Vagina (tissue), 2 donors: ENCODE measurements around the gene LCE6A. TPM values are rescaled to one million over a fixed set of nuclear protein-coding genes. Genes with fewer than 3 reads are reported as not detected.

Experiments used
- DNase-seq, 2 donors: peaks; one replicate each; pipeline ENCODE4 v3.0.0-alpha.2; 2017; ENCODE audit errors: extremely low spot score in 2 of 2
- H3K27ac ChIP-seq: fragments of 200-600 bp; sonication (generic); one replicate; pipeline ENCODE4 v1.5.1; 2019
- H3K27me3 ChIP-seq: fragments of 200-600 bp; sonication (generic); one replicate; pipeline ENCODE4 v1.5.1; 2019
- H3K36me3 ChIP-seq, 2 donors: fragments of 200-600 bp; sonication (generic); one replicate each; pipeline ENCODE4 v1.5.1; 2017 to 2019
- H3K4me1 ChIP-seq: fragments of 200-600 bp; sonication (generic); one replicate; pipeline ENCODE4 v1.5.1; 2019
- H3K4me3 ChIP-seq, 2 donors: fragments of 200-600 bp; sonication (generic); 1 replicate in 1 of 2; 2 replicates in 1 of 2; pipeline ENCODE4 v1.5.1; 2016 to 2019
- H3K9me3 ChIP-seq: fragments of 200-600 bp; sonication (generic); one replicate; pipeline ENCODE4 v1.5.1; 2019
- POLR2A ChIP-seq, 2 donors: fragments of 450-650 bp; IDR thresholded peaks; one replicate each; pipeline ENCODE4 v1.6.1; 2017; ENCODE audit warnings: antibody characterized with exemption in 2 of 2, mild to moderate bottlenecking in 2 of 2, moderate library complexity in 2 of 2
- POLR2AphosphoS5 ChIP-seq, 2 donors: sonication (generic); formaldehyde crosslinking; IDR thresholded peaks; one replicate each; pipeline ENCODE4 v1.9.0; 2017; ENCODE audit warnings: antibody characterized with exemption in 2 of 2, mild to moderate bottlenecking in 2 of 2, low read depth in 1 of 2; ENCODE audit not compliant: insufficient read depth in 1 of 2
- intact Hi-C: fragments of 100-400 bp; cut with DNase I; formaldehyde crosslinking; loops from one replicate; pipeline ENCODE4 v1.15.1; 2023
- total RNA-seq: library from RNA; depleted of rRNA; stranded (reverse); fragments of >200 nt; gene quantifications from one replicate; pipeline ENCODE4 v1.2.3, GENCODE V29; 2016
- TF ChIP-seq, protein P1 (sequence below), 3 experiments: fragments of 450-650 bp in 2 of 3; fragments of 200-600 bp in 1 of 3; sonication (generic) in 1 of 3; IDR thresholded peaks; one replicate each; pipeline ENCODE4 v1.5.1; 2017 to 2019; ENCODE audit warnings: antibody characterized with exemption in 3 of 3, mild to moderate bottlenecking in 2 of 3, moderate library complexity in 2 of 3

Gene LCE6A
- total RNA-seq, 1 donor from 2014 or later: not detected

DNA sequence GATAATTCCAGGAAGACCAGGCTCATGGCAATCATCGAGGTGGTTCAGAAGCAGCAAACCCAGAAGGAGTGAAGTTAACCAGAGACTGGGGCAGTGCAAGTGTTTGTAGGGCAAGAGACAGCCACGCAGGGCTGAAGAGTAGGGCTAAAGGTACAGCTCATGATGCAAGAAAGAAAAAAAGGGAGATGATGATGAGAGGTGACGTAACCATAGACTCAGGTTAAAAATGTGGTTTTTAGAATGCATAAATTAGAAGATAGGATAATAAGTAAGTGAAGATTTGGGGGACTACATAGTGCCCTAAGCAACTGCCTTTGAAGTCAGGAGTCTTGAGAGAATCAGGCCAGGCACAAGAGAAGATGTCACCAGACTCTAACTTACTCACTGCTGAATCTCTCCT lies 17.5 kb downstream of the LCE6A start:
- Histone ChIP-seq H3K9me3 (no peaks in the 10 kb centered on the region), H3K4me3 (no peak overlapping the region), H3K36me3 (no peaks in the 10 kb centered on the region), H3K27ac (no peak overlapping the region), H3K27me3 (no peaks in the 10 kb centered on the region), H3K4me1 (no peaks in the 10 kb centered on the region)
- intact Hi-C loops: no loop called here
- no peak for TF ChIP-seq POLR2AphosphoS5 (IDR thresholded peaks at IDR 0.05; ENCODE audit: insufficient read depth in 1 of 2, low read depth in 1 of 2)
- TF ChIP-seq POLR2A (IDR thresholded peaks at IDR 0.05): no peak
- no peak for DNase-seq

DNA sequence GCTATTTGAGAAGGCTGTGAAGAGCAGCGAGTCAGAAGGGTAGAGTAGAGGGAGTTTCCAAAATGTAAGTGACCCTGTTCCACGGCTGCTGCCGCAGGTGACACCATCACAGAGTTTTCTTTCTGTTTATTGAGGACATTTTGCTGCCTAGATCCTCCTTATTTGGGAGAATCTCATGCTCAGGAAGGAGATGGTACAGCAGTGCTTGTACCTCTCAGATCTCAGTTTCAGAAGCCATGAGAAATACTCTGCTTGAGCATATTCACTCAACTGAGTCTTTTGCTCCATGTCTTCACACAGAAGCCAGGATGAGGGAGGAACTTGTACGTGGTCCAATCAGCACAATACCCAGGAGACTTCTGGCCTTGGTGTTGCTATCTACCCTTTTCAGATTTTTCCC lies 18.7 kb downstream of the LCE6A start:
- no peaks in the 10 kb centered on the region for H3K27me3 ChIP-seq
- TF ChIP-seq POLR2A (IDR thresholded peaks at IDR 0.05) (no peak), POLR2AphosphoS5 (IDR thresholded peaks at IDR 0.05; ENCODE audit: insufficient read depth in 1 of 2, low read depth in 1 of 2) (no peak)
- TF ChIP-seq, protein P1, sequence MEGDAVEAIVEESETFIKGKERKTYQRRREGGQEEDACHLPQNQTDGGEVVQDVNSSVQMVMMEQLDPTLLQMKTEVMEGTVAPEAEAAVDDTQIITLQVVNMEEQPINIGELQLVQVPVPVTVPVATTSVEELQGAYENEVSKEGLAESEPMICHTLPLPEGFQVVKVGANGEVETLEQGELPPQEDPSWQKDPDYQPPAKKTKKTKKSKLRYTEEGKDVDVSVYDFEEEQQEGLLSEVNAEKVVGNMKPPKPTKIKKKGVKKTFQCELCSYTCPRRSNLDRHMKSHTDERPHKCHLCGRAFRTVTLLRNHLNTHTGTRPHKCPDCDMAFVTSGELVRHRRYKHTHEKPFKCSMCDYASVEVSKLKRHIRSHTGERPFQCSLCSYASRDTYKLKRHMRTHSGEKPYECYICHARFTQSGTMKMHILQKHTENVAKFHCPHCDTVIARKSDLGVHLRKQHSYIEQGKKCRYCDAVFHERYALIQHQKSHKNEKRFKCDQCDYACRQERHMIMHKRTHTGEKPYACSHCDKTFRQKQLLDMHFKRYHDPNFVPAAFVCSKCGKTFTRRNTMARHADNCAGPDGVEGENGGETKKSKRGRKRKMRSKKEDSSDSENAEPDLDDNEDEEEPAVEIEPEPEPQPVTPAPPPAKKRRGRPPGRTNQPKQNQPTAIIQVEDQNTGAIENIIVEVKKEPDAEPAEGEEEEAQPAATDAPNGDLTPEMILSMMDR (IDR thresholded peaks at IDR 0.05): no peak
- DNase-seq: no peak
- no peak overlapping the region for H3K4me3 ChIP-seq
- H3K27ac ChIP-seq: no peak overlapping the region
- H3K9me3 ChIP-seq: no peaks in the 10 kb centered on the region
- no peaks in the 10 kb centered on the region for H3K36me3 ChIP-seq
- H3K4me1 ChIP-seq: no peaks in the 10 kb centered on the region
- intact Hi-C loops: no loop called here

DNA sequence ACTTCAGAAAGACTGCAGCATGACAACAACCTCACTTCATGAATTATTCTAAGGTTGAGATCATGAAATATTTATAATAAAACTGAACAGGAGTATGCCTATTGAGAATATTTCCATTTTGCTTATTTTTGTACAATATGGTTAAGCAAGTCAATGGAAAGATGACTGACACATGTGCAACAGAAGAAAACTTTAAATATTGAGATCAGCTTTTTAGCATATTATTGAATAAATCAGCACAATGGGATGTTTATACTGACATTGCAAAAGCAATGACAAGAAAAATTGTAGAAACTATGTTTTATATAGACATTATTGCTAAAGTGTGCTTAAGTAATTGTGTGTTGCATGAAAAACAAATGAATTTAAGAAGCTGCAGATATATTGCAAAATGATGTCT lies 21.8 kb downstream of the LCE6A start:
- H3K9me3 ChIP-seq: no peaks in the 10 kb centered on the region
- H3K4me1 ChIP-seq: no peaks in the 10 kb centered on the region
- DNase-seq: no peak
- H3K4me3 ChIP-seq: no peak overlapping the region
- no peaks in the 10 kb centered on the region for H3K36me3 ChIP-seq
- intact Hi-C loops: no loop called here
- no peaks in the 10 kb centered on the region for H3K27me3 ChIP-seq
- no peak overlapping the region for H3K27ac ChIP-seq
- TF ChIP-seq POLR2AphosphoS5 (IDR thresholded peaks at IDR 0.05; ENCODE audit: insufficient read depth in 1 of 2, low read depth in 1 of 2) (no peak), POLR2A (IDR thresholded peaks at IDR 0.05) (no peak)
- TF ChIP-seq, protein P1 (IDR thresholded peaks at IDR 0.05): no peak

DNA sequence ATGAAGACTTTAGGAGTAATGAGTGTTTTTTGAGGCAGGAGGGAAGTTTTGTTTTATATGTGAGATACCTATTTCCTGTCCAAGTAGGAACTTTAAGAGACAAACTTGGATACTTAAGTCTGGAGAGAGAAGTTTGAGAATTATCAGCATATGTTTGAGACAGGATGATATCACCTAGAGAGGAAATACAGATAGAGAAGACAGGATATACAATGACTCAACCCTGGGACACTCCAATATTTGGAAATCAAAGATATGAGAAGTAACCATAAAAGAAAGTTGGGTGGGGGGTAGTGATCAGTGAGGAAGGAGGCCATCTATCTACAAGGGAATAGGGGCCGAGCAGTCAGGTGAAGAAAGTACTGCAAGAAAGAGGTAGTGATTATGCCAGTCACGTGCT lies 23.7 kb downstream of the LCE6A start:
- no peaks in the 10 kb centered on the region for H3K4me1 ChIP-seq
- no peak overlapping the region for H3K4me3 ChIP-seq
- TF ChIP-seq POLR2A (IDR thresholded peaks at IDR 0.05) (no peak), POLR2AphosphoS5 (IDR thresholded peaks at IDR 0.05; ENCODE audit: insufficient read depth in 1 of 2, low read depth in 1 of 2) (no peak)
- TF ChIP-seq, protein P1 (IDR thresholded peaks at IDR 0.05): no peak
- no peak for DNase-seq
- no peaks in the 10 kb centered on the region for H3K27me3 ChIP-seq
- no peaks in the 10 kb centered on the region for H3K9me3 ChIP-seq
- no peak overlapping the region for H3K27ac ChIP-seq
- H3K36me3 ChIP-seq: no peaks in the 10 kb centered on the region
- intact Hi-C loops: no loop called here

DNA sequence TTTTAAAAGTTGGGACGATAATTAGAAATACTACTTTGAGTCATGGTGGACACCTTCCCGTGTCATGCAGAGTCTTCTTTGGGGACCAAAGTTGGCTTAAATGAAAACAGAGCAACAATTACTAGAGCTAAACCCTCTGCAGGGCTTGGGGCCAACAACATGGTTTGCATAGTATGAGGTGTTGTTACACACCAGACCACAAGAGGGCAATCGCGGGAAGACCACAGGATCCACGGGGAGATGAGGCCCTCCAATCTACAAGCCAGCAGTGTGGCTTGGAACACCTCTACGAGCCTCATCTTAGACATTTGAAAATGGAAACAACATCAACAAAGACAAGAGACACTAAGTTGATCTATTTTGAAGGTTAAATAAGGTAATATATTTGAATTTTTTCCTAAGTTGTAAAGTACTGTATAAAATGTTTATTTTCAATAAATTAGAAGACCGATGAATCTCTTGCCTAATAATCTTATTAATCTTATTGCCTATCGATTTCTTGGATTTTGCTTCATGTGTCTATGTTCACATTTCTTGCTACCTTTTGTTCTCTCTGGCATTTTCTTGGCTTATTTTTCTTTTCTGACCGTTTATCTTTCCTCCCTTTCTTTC lies 27.3 kb downstream of the LCE6A start:
- H3K27me3 ChIP-seq: no peaks in the 10 kb centered on the region
- TF ChIP-seq, protein P1 (IDR thresholded peaks at IDR 0.05): peak; percentile 36 to 44 (median 44)
- TF ChIP-seq POLR2A (IDR thresholded peaks at IDR 0.05): no peak
- intact Hi-C loops: no loop called here

More for the DNA sequence above, 27.3 kb downstream of the LCE6A start:
- Histone ChIP-seq H3K27ac (no peak overlapping the region), H3K36me3 (no peaks in the 10 kb centered on the region), H3K4me3 (no peak overlapping the region), H3K4me1 (no peaks in the 10 kb centered on the region), H3K9me3 (no peaks in the 10 kb centered on the region)
- no peak for DNase-seq
